ENCODE measurements around the gene SYNE3. TPM values are rescaled to one million over a fixed set of nuclear protein-coding genes. Genes with fewer than 3 reads are reported as not detected.

The SYNE3 gene
- total RNA-seq, 4 donors from 2014 or later, result 4.9 to 36.1 (median 15.2) TPM

DNA sequence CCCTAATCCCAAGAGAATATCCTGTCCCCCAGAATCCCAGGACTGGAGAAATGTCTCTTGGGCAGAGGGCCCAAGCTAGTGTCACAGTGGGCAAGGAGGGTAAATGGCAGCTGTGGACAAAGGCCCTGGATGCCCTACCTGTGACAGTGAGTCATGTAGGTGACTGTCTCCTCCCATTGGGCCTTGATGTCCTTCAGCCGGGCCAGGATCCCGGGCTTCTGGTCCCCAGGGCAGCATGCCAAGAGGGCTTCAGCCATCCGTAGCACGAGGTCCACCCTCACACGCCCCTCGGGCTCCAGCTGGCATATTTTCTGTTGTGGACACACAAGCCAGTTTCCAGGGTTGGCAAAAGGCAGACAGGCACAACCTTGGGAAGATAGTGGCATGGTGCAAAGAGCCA is 48.8 kb downstream of the SYNE3 start:
- no peak for TF ChIP-seq POLR2A (IDR thresholded peaks at IDR 0.05)
- TF ChIP-seq, protein P1, sequence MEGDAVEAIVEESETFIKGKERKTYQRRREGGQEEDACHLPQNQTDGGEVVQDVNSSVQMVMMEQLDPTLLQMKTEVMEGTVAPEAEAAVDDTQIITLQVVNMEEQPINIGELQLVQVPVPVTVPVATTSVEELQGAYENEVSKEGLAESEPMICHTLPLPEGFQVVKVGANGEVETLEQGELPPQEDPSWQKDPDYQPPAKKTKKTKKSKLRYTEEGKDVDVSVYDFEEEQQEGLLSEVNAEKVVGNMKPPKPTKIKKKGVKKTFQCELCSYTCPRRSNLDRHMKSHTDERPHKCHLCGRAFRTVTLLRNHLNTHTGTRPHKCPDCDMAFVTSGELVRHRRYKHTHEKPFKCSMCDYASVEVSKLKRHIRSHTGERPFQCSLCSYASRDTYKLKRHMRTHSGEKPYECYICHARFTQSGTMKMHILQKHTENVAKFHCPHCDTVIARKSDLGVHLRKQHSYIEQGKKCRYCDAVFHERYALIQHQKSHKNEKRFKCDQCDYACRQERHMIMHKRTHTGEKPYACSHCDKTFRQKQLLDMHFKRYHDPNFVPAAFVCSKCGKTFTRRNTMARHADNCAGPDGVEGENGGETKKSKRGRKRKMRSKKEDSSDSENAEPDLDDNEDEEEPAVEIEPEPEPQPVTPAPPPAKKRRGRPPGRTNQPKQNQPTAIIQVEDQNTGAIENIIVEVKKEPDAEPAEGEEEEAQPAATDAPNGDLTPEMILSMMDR (IDR thresholded peaks at IDR 0.05), result no peak
- Histone ChIP-seq H3K4me1 (peaks cover 0 to 10% of the 10 kb centered on the region in 2 donors), H3K27ac (no peak overlapping the region), H3K36me3 (no peaks in the 10 kb centered on the region), H3K9me3 (no peaks in the 10 kb centered on the region), H3K27me3 (no peaks in the 10 kb centered on the region), H3K4me3 (no peak overlapping the region)
- intact Hi-C loops (cut with DNase I; ENCODE audit: low total_unique reads), result no loop called here
- no peak for DNase-seq

DNA sequence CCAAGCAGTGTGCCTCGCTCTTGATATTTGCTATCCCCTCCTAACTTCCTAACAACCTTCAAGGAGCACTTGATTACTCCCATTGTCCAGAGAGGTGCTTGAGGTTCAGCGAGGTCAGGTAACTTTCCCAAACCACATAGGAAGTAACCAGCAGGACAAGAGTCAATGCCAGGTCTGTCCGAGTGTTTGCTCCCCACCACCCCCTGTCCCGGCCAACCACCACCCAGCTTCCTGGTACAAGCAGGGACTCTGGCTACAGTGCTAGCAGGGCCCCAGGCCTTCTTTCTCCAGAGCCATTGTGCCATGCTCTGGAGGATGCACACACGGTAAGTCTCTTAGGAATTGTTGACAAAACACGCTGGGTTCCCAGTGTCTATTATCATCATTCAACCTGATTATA is 49.2 kb downstream of the SYNE3 start:
- Histone ChIP-seq H3K4me3 (no peak overlapping the region), H3K27me3 (no peaks in the 10 kb centered on the region), H3K9me3 (no peaks in the 10 kb centered on the region), H3K36me3 (no peaks in the 10 kb centered on the region), H3K27ac (no peak overlapping the region), H3K4me1 (peaks cover 0 to 6% of the 10 kb centered on the region in 2 donors)
- DNase-seq, result no peak
- TF ChIP-seq POLR2A (IDR thresholded peaks at IDR 0.05), result no peak
- TF ChIP-seq, protein P1 (IDR thresholded peaks at IDR 0.05), result no peak
- intact Hi-C loops (cut with DNase I; ENCODE audit: low total_unique reads), result no loop called here

Small RNAs within 50 kb of the gene (small RNA-seq; reads per million reads assigned to genes)
- 4.6 reads per million, percentile 85 among the genes with 10 or more reads in this experiment for gene SCARNA13

Other genes starting within 250 kb of the SYNE3 start
- 10 to 100 TPM in 2 of 4 donors, 1 to 10 TPM in 2; 5.0 to 55.0 (median 12.4) TPM for gene CLMN, start 196.7 kb downstream of the SYNE3 start, total RNA-seq
- 10 to 100 TPM in 3 of 4 donors, 1 to 10 TPM in 1; 5.9 to 40.3 (median 23.7) TPM for gene GLRX5, start 18.4 kb upstream of the SYNE3 start, total RNA-seq
- gene TCL1B, start 169.8 kb upstream of the SYNE3 start, total RNA-seq, result under 1 TPM in 1 of 4 donors, not detected in 3; 0.28 TPM
- gene TCL1A, start 197.5 kb upstream of the SYNE3 start, total RNA-seq, result 1 to 10 TPM in 1 of 4 donors, not detected in 3; 2.6 TPM